ENCODE measurements around the gene NSD2.

DNA sequence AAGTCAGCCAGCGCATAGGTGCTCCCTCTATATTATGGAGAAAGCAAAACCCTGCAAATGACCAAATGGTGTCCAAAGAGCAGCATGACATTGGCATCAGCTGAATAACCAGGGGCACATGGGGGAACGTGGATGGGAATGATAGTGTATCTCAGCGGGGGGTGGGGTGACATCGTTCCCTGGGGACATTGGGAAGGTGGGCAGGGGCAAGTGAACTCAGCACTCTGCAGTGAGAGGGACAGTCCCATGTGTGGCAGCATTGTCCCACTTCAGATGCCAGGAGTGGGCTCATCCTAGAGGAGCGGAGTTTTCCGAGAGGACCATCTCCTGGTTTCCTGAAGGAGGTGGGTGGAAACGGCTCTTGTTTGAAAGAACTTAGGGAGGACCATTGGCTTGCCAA is 72.7 kb downstream of the NSD2 start:
- no peak for TF ChIP-seq EZH2 (IDR thresholded peaks at IDR 0.05; ENCODE audit: low read length, unreplicated experiment)
- TF ChIP-seq, protein P1, sequence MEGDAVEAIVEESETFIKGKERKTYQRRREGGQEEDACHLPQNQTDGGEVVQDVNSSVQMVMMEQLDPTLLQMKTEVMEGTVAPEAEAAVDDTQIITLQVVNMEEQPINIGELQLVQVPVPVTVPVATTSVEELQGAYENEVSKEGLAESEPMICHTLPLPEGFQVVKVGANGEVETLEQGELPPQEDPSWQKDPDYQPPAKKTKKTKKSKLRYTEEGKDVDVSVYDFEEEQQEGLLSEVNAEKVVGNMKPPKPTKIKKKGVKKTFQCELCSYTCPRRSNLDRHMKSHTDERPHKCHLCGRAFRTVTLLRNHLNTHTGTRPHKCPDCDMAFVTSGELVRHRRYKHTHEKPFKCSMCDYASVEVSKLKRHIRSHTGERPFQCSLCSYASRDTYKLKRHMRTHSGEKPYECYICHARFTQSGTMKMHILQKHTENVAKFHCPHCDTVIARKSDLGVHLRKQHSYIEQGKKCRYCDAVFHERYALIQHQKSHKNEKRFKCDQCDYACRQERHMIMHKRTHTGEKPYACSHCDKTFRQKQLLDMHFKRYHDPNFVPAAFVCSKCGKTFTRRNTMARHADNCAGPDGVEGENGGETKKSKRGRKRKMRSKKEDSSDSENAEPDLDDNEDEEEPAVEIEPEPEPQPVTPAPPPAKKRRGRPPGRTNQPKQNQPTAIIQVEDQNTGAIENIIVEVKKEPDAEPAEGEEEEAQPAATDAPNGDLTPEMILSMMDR (conservative IDR thresholded peaks at IDR 0.05; ENCODE audit: low read depth, low read length): no peak
- TF ChIP-seq EZH2phosphoT487 (IDR thresholded peaks at IDR 0.05; ENCODE audit: borderline replicate concordance, low read length): no peak
